ENCODE data around the gene XYLB. TPM values are rescaled to one million over a fixed set of nuclear protein-coding genes. Genes with fewer than 3 reads are reported as not detected.

The XYLB gene
- total RNA-seq, 1 experiment from 2014 or later, result 14.0 TPM

DNA sequence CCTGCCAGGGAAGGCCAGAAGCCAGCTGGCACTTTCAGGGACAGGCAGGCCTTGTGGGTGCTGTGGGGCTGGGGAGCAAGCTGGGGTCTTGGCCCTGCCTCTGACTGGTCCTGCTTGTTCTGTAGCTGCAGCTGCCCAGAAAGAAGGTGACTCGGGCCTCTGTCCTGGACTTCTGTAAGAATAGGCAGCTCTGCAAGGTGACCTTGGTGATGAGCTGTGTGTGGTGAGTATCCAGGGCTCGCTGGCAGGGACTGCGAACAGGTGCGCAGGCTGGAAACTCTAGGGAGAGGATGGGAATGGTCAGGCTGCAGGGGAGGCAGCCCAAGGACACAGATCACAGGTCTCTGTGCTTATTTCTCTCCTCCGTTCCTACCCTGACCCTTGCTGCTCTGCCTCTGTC lies 33.3 kb upstream of the XYLB start:
- DNase-seq (ENCODE audit: low read depth, low spot score), result no peak
- Histone ChIP-seq H3K4me1 (ENCODE audit: control insufficient read depth in 1 of 2, insufficient read depth in 2 of 2, low read length in 2 of 2) (no peaks in the 10 kb centered on the region), H3K36me3 (ENCODE audit: control insufficient read depth in 1 of 2, insufficient read depth in 2 of 2, low read length in 2 of 2) (no peaks in the 10 kb centered on the region), H3K9me3 (ENCODE audit: control insufficient read depth in 1 of 2, insufficient read depth in 1 of 2, low read depth in 1 of 2, low read length in 2 of 2) (no peaks in the 10 kb centered on the region), H3K4me2 (ENCODE audit: low read length) (no peak overlapping the region), H3K27ac (ENCODE audit: low read depth, low read length) (no peak overlapping the region), H3K27me3 (ENCODE audit: insufficient read depth, low read length) (no peaks in the 10 kb centered on the region), H3K4me3 (replicated peaks in 1 of 2; ENCODE audit: low read depth in 1 of 2, low read length in 2 of 2) (no peak overlapping the region), H3K9ac (ENCODE audit: low read length) (no peak overlapping the region), H2AFZ (ENCODE audit: low read depth, low read length, poor library complexity, severe bottlenecking) (no peak overlapping the region), H3K79me2 (ENCODE audit: insufficient read depth, low read length) (no peaks in the 10 kb centered on the region), H3K9me2 (ENCODE audit: insufficient read depth) (no peaks in the 10 kb centered on the region), H4K20me1 (ENCODE audit: insufficient read depth) (no peaks in the 10 kb centered on the region)
- TF ChIP-seq, protein P1, sequence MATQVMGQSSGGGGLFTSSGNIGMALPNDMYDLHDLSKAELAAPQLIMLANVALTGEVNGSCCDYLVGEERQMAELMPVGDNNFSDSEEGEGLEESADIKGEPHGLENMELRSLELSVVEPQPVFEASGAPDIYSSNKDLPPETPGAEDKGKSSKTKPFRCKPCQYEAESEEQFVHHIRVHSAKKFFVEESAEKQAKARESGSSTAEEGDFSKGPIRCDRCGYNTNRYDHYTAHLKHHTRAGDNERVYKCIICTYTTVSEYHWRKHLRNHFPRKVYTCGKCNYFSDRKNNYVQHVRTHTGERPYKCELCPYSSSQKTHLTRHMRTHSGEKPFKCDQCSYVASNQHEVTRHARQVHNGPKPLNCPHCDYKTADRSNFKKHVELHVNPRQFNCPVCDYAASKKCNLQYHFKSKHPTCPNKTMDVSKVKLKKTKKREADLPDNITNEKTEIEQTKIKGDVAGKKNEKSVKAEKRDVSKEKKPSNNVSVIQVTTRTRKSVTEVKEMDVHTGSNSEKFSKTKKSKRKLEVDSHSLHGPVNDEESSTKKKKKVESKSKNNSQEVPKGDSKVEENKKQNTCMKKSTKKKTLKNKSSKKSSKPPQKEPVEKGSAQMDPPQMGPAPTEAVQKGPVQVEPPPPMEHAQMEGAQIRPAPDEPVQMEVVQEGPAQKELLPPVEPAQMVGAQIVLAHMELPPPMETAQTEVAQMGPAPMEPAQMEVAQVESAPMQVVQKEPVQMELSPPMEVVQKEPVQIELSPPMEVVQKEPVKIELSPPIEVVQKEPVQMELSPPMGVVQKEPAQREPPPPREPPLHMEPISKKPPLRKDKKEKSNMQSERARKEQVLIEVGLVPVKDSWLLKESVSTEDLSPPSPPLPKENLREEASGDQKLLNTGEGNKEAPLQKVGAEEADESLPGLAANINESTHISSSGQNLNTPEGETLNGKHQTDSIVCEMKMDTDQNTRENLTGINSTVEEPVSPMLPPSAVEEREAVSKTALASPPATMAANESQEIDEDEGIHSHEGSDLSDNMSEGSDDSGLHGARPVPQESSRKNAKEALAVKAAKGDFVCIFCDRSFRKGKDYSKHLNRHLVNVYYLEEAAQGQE (IDR thresholded peaks at IDR 0.05; ENCODE audit: low read depth), result no peak
- TF ChIP-seq JUND (IDR thresholded peaks at IDR 0.05) (no peak), SRF (IDR thresholded peaks at IDR 0.05; ENCODE audit: low read depth) (no peak), SP1 (IDR thresholded peaks at IDR 0.05; ENCODE audit: low read depth) (no peak), ZNF274 (IDR thresholded peaks at IDR 0.05; ENCODE audit: low read depth, low read length) (no peak), EZH2 (IDR thresholded peaks at IDR 0.05) (no peak), RAD21 (IDR thresholded peaks at IDR 0.05; ENCODE audit: low read depth) (no peak), EZH2phosphoT487 (IDR thresholded peaks at IDR 0.05; ENCODE audit: borderline replicate concordance) (no peak)
- TF ChIP-seq, protein P2, sequence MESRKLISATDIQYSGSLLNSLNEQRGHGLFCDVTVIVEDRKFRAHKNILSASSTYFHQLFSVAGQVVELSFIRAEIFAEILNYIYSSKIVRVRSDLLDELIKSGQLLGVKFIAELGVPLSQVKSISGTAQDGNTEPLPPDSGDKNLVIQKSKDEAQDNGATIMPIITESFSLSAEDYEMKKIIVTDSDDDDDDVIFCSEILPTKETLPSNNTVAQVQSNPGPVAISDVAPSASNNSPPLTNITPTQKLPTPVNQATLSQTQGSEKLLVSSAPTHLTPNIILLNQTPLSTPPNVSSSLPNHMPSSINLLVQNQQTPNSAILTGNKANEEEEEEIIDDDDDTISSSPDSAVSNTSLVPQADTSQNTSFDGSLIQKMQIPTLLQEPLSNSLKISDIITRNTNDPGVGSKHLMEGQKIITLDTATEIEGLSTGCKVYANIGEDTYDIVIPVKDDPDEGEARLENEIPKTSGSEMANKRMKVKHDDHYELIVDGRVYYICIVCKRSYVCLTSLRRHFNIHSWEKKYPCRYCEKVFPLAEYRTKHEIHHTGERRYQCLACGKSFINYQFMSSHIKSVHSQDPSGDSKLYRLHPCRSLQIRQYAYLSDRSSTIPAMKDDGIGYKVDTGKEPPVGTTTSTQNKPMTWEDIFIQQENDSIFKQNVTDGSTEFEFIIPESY (IDR thresholded peaks at IDR 0.05; ENCODE audit: extremely low read depth, insufficient replicate concordance, low read length), result no peak
- TF ChIP-seq, protein P3, sequence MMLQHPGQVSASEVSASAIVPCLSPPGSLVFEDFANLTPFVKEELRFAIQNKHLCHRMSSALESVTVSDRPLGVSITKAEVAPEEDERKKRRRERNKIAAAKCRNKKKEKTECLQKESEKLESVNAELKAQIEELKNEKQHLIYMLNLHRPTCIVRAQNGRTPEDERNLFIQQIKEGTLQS (IDR thresholded peaks at IDR 0.05), result no peak
- TF ChIP-seq, protein P4, sequence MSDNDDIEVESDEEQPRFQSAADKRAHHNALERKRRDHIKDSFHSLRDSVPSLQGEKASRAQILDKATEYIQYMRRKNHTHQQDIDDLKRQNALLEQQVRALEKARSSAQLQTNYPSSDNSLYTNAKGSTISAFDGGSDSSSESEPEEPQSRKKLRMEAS (IDR thresholded peaks at IDR 0.05), result no peak
- no peak for ATAC-seq
- ChIA-PET CTCF (no interaction called here), POLR2A (no interaction called here), RAD21 (ENCODE audit: low non-redundant PET in 1 of 2, low total read pairs in 2 of 2, uncharacterized antibody in 2 of 2, unreplicated experiment in 2 of 2) (no interaction called here)
- intact Hi-C loops (cut with micrococcal nuclease), result no loop called here
- BruUV-seq (replicated peaks), result no TSS peak
